HG03571 (cell line): ENCODE results near the gene CCDC3.

Experiments used
- ATAC-seq: cut with Tn5 transposase; IDR thresholded peaks from one replicate; pipeline ENCODE4 v1.9.1; 2021; ENCODE audit not compliant: unreplicated experiment

The CCDC3 gene

DNA sequence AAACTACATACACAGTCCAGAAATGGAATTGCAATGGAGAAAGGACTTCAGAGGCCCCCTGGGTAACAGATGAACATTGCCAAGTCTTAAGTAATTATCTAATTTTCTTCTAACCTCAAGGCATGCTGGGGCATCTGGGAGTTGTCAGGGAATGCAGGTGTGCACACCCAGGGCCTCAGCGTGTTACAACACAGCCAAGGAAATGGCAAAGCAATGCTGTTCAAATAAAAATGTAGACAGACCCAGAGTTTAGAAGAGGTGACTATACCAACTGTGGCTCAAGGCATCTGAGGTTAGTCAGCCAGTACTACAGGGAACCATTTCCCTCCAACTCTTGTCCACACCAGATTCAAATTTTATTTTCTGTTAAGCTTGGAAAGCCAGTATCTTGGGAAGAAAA lies 73.6 kb downstream of the CCDC3 start:
- no peak for ATAC-seq

DNA sequence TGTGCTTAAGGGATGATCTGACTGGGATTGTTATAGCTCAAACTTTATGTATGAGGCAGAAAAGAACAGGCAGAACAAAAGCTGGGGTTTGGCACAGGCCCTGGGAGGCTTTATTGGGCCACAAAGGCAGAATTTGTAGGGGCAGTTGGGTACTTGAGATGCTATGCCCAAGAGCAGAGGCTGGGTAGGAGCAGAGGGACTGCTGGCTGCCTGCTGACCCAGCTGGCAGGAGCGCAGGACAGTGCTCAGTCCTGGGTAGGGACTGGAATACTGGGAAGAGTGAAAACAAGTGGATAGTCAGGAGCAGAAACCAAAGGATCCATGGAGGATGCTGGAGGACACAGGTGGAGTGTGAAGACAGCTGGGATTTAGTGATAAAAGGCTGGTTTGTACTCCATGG lies 75.7 kb downstream of the CCDC3 start:
- no peak for ATAC-seq

DNA sequence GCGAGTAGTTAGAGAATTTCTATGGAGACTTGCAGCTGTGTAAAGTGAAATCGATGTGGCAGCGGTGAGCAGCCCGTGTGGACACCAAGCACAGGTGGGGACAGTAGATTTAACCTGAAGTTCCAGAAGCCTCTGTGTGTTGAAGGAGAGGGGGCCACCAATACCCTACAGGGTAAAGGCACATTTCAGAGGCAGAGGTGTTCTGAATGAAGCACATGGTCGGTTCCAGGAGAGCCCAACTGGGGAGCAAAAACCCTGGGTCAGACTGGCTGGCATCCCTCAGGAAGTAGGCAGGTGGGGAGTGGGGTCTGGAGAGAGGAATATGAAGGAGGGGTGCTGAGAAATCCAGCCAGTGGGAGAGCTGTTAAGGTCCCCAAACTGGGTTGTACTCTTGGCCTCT lies 76.6 kb downstream of the CCDC3 start:
- no peak for ATAC-seq

GRCh38 chr10:12922117-12922900 lies 79.2 kb downstream of the CCDC3 start:
- ATAC-seq, result no peak

- no peak for ATAC-seq
These were observed 80.3 kb downstream of the CCDC3 start for GRCh38 chr10:12921163-12921562.

GRCh38 chr10:12919574-12919973 lies 81.9 kb downstream of the CCDC3 start:
- no peak for ATAC-seq

DNA sequence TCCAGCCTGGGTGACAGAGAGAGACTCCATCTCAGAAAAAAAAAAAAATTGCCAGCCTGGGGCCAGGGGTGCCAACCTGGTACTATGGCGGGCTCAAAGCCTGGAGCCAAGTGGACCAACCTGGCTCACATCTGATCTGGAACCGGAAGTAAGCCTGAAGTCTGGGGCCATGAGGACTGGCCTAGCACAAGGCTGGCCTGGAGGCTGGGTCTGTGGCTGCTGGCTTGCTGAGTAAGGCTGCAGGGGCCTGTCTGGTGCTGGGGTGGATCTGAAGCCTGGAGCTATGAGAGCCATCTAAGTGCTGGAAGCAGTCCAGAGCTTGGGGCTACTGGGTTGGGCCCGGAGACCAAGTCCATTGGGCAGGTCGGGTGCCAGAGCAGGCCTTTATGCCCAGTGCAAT lies 84.9 kb downstream of the CCDC3 start:
- no peak for ATAC-seq

- ATAC-seq, result no peak
These were observed 85.8 kb downstream of the CCDC3 start for GRCh38 chr10:12915637-12916168.

DNA sequence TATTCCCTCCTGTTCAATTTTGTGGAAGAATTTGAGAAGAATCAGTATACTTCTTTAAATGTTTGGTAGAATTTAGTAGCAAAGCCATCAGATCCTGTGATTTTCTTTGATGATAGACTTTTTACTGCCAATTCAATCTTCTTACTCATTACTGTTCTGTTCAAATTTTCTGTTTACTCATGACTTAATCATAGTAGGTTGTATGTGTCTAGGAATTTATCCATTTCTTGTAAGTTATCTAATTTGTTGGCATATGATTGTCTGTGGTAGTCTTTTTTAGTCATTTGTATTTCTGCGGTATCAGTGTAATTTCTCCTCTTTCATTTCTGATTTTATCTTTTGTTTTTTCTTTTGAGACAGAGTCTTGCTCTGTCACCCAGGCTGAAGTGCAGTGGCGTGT lies 87.4 kb downstream of the CCDC3 start:
- ATAC-seq, result no peak

DNA sequence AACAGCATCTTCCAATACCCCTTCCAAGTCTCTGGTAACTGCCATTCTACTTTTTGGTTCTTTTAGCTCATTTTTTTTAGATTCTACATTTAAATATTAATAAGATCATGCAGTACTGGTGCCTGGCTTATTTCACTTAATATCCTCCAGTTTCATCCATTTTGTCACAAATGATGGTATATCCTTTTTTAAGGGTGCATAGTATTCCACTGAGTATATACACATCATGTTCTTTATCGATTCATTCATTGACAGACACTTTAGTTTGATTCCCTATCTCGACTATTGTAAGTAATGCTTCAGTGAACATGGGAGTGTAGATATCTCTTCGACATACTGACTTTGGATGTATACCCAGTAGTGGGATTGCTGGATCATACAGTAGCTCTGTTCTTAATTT lies 89.7 kb downstream of the CCDC3 start:
- no peak for ATAC-seq

GRCh38 chr10:12910835-12911234 lies 90.7 kb downstream of the CCDC3 start:
- no peak for ATAC-seq

DNA sequence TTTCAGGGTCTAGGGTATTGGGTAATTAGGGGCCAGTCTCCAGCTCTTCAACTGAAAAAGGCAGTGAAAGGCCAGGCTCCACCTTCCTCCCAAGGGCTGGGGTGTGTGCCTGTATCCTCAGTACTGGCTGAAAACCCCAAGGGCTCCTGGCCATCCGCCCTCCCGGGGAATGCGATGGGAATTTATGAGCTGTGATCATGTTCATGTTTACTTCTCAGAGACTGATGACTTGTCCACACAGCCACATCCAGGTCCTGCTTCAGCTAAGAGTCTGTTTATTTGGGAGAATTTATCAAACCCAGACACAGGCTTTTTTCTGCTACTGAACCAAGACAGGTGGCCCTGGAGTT lies 91.7 kb downstream of the CCDC3 start:
- no peak for ATAC-seq

- ATAC-seq, result no peak
These were observed 92.2 kb downstream of the CCDC3 start for GRCh38 chr10:12909182-12909835.

DNA sequence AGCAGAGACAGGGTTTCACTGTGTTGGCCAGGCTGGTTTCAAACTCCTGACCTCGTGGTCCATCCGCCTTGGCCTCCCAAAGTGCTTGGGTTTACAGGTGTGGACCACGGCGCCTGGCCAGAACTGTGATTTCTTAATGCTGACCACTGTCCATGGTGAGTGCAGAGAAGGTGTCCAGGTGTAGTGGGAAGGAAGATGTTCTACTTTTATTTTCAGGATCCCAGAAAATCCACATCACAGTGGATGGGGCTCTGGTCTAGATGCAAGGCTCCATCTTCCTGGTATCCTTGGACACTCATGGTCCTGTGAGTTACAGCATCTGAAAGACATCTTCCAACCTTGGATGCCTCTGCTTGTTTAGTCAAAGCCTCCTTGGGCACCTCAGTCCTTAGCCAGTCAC lies 92.7 kb downstream of the CCDC3 start:
- no peak for ATAC-seq

DNA sequence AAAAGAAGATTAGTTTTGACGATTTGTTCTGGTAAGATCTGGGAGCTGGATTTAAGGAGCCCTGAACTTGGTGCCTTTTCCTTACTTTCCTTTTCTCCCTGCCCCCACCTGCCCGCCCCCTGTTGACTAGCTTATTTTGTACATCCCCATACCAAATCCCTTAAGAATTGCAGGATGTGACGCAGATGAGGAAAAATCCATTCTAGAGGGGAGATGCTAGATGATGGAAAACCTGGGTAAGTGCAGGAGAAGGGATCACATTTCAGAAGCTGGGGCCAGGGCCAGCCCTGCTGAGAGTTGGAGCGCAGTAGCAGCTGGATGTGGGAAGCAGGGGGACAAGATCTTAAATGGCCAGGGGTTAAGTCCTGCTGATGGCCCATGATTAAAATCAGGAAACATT lies 93.9 kb downstream of the CCDC3 start:
- no peak for ATAC-seq

DNA sequence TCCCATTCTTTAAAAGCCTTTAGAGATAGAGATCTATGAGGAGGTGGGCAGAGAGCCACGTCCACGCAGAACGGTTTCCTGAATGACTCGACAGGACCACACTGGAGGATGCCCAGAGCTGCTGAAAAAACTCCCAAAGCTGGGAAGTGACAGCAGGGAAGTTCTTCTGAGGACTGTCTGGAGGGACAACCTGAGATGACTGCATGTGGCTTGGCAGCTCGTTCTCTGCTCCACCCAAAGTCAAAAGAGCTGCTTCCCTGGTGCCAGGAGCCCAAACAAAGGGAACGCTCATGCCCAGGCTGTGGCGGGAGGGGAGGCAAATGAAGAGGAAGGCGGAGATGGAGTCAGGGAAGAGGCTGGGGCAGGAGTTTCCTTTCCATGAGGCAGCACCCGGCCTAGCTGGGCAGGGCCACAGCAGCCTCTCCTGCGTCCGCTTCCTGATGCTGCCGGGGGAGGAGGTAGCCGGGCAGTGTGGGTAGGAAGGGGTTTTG lies 95.4 kb downstream of the CCDC3 start:
- no peak for ATAC-seq

DNA sequence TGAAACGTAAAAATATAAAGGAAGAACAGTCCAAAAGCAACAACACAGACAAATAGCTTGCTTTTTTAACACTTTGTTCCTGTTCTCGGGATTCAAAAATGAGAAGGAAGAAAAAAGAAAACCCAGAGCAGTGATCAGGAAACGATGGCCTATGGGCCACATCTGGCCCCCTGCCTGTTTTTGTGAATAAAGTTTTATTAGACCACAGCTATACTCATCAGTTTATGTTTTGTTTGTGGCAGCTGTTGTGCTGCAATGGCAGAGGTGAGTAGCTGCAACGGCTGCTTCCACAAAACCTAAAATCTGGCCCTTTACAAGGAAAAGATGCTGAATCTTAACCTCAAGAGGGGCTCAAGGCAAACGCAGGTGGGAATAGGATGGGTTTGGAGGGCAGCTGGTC lies 96.4 kb downstream of the CCDC3 start:
- no peak for ATAC-seq

- ATAC-seq, result no peak
These were observed 98.6 kb downstream of the CCDC3 start for GRCh38 chr10:12902851-12903358.

DNA sequence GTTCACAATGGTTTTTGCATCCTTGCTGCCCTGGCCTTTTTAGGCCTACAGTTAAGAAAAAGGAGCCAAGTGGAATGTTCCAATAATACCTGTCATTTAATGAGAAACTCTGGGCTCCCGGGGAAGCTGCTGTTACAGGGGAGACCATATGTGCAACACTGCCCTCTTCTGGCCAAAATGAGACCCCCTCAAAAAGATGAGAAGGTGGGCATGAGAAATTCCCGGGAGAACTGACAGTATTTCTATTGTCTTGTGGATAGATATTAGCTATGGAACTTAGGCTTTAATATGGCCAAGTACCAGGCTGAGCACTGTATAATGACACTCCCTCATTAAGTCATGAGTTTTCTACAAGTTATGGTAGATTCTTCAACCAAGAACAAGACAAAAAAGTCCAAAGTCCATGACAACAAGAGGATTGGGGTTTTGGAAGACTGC lies 99.4 kb downstream of the CCDC3 start:
- ATAC-seq, result no peak

- ATAC-seq, result no peak
These were observed 102.0 kb downstream of the CCDC3 start for GRCh38 chr10:12899546-12899945.

GRCh38 chr10:12898271-12898670 lies 103.2 kb downstream of the CCDC3 start:
- no peak for ATAC-seq

GRCh38 chr10:12897278-12897677 lies 104.2 kb downstream of the CCDC3 start:
- ATAC-seq, result no peak
